SU-DHL-6 (cell line): ENCODE measurements around the gene SESTD1.
A peak's percentile ranks its signal among the peaks of the same experiment; 100 is the strongest.

Experiments used
- H2AFZ ChIP-seq: fragments of 200-600 bp; sonication (generic); 2 replicates; pipeline ENCODE4 v1.6.1; 2014; ENCODE audit warnings: low read depth, mild to moderate bottlenecking, moderate library complexity, mixed read lengths, antibody characterized with exemption, low read length; ENCODE audit not compliant: severe bottlenecking
- H3F3A ChIP-seq: fragments of 200-600 bp; shearing (Covaris generic); 2 replicates; pipeline ENCODE4 v1.6.0; 2016; ENCODE audit warnings: antibody characterized with exemption, mild to moderate bottlenecking; ENCODE audit not compliant: insufficient read depth
- H3K27ac ChIP-seq: fragments of 200-600 bp; sonication (generic); 2 replicates; pipeline ENCODE4 v1.5.1; 2016; ENCODE audit warnings: low read depth, mild to moderate bottlenecking, low read length, moderate library complexity, mixed read lengths
- H3K27me3 ChIP-seq: fragments of 200-600 bp; sonication (generic), shearing (Covaris generic); 2 replicates; pipeline ENCODE4 v1.6.0; 2014; ENCODE audit warnings: mild to moderate bottlenecking, low read length
- H3K36me3 ChIP-seq: fragments of 200-600 bp; sonication (generic); 2 replicates; pipeline ENCODE4 v1.6.1; 2014; ENCODE audit warnings: mild to moderate bottlenecking, low read length, mixed read lengths
- H3K4me2 ChIP-seq: fragments of 300-600, 200-600 bp; shearing (Covaris generic), sonication (generic); 2 replicates; pipeline ENCODE4 v1.6.0; 2014; ENCODE audit warnings: low read length, low read depth, mild to moderate bottlenecking; ENCODE audit not compliant: poor library complexity, severe bottlenecking
- H3K4me3 ChIP-seq: fragments of 200-600 bp; sonication (generic); 2 replicates; pipeline ENCODE4 v1.5.1; 2014; ENCODE audit warnings: antibody characterized with exemption, low read length, mild to moderate bottlenecking, mixed read lengths; ENCODE audit not compliant: insufficient read depth, poor library complexity, severe bottlenecking
- H3K79me2 ChIP-seq: fragments of 200-600 bp; sonication (generic); 2 replicates; pipeline ENCODE4 v1.6.1; 2014; ENCODE audit warnings: mild to moderate bottlenecking, low read length, moderate library complexity; ENCODE audit not compliant: insufficient read depth
- H3K9ac ChIP-seq: fragments of 200-600 bp; sonication (generic); 2 replicates; pipeline ENCODE4 v1.7.0; 2014; ENCODE audit warnings: mild to moderate bottlenecking, low read length
- H3K9me2 ChIP-seq: fragments of 200-600 bp; sonication (generic); replicated peaks from 2 replicates; pipeline ENCODE4 v1.6.1; 2014; ENCODE audit warnings: low read length; ENCODE audit not compliant: insufficient read depth
- H3K9me3 ChIP-seq: fragments of 200-600 bp; sonication (generic); 2 replicates; pipeline ENCODE4 v1.6.1; 2014; ENCODE audit warnings: low read length, mixed read lengths; ENCODE audit not compliant: insufficient read depth
- H4K20me1 ChIP-seq: fragments of 200-600 bp; sonication (generic); 2 replicates; pipeline ENCODE4 v1.6.1; 2014; ENCODE audit warnings: low read depth, mild to moderate bottlenecking, antibody characterized with exemption, low read length, moderate library complexity, mixed read lengths
- EZH2phosphoT487 ChIP-seq: fragments of 200-600 bp; sonication (generic), shearing (Covaris generic); conservative IDR thresholded peaks from 2 replicates; pipeline ENCODE4 v1.6.1; 2018; ENCODE audit warnings: mild to moderate bottlenecking, antibody characterized with exemption, low read length, moderate library complexity, mixed read lengths
- TF ChIP-seq, protein P1 (sequence below): fragments of 200-600 bp; sonication (generic); IDR thresholded peaks from one replicate; pipeline ENCODE4 v1.5.1; 2017; ENCODE audit warnings: antibody characterized with exemption, mild to moderate bottlenecking, low read length, moderate library complexity; ENCODE audit not compliant: insufficient read depth, poor library complexity, severe bottlenecking

The SESTD1 gene

DNA sequence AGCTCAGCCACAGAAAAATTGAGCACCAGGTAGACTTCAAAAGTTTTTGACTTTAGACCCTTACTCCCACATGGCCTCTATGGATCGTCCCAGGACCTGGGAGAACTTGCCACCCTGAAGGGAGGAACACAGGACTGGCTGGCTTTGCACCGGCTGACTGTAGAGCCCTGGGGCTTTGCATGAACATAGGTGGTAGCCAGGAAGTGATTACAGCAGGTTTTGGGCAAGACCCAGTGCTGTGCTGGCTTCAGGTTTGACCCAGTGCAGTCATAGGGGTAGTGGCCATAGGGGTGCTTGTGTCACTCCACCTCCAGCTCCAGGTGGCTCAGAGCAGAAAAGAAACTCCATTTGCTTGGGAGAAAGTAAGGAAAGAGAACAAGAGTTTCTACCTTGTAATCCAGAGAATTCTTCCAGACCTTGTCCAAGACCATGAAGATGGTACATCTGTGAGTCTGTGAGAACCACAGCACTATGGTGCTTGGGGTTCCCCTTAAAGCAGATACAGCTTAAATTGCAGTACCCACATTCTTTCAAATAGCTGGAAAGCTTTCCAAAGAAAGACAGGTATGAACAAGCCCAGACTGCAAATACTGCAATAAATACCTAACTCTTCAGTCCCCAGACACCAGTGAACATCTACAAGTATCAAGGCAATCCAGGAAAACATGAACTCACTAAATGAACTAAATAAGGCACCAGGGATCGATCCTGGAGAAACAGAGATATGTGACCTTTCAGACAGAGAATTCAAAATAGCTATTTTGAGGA lies 13.0 kb upstream of the SESTD1 start:
- no peak overlapping the region for H2AFZ ChIP-seq
- no peak overlapping the region for H3K4me2 ChIP-seq
- H3K79me2 ChIP-seq: no peaks in the 10 kb centered on the region
- TF ChIP-seq EZH2phosphoT487: no peak
- TF ChIP-seq, protein P1, sequence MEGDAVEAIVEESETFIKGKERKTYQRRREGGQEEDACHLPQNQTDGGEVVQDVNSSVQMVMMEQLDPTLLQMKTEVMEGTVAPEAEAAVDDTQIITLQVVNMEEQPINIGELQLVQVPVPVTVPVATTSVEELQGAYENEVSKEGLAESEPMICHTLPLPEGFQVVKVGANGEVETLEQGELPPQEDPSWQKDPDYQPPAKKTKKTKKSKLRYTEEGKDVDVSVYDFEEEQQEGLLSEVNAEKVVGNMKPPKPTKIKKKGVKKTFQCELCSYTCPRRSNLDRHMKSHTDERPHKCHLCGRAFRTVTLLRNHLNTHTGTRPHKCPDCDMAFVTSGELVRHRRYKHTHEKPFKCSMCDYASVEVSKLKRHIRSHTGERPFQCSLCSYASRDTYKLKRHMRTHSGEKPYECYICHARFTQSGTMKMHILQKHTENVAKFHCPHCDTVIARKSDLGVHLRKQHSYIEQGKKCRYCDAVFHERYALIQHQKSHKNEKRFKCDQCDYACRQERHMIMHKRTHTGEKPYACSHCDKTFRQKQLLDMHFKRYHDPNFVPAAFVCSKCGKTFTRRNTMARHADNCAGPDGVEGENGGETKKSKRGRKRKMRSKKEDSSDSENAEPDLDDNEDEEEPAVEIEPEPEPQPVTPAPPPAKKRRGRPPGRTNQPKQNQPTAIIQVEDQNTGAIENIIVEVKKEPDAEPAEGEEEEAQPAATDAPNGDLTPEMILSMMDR: no peak
- H3K4me3 ChIP-seq: no peak overlapping the region
- H3K27me3 ChIP-seq: no peaks in the 10 kb centered on the region
- no peaks in the 10 kb centered on the region for H4K20me1 ChIP-seq
- no peaks in the 10 kb centered on the region for H3K9me2 ChIP-seq
- no peaks in the 10 kb centered on the region for H3K36me3 ChIP-seq
- H3K9ac ChIP-seq: no peak overlapping the region
- H3K27ac ChIP-seq: no peak overlapping the region
- no peaks in the 10 kb centered on the region for H3F3A ChIP-seq
- no peaks in the 10 kb centered on the region for H3K9me3 ChIP-seq

DNA sequence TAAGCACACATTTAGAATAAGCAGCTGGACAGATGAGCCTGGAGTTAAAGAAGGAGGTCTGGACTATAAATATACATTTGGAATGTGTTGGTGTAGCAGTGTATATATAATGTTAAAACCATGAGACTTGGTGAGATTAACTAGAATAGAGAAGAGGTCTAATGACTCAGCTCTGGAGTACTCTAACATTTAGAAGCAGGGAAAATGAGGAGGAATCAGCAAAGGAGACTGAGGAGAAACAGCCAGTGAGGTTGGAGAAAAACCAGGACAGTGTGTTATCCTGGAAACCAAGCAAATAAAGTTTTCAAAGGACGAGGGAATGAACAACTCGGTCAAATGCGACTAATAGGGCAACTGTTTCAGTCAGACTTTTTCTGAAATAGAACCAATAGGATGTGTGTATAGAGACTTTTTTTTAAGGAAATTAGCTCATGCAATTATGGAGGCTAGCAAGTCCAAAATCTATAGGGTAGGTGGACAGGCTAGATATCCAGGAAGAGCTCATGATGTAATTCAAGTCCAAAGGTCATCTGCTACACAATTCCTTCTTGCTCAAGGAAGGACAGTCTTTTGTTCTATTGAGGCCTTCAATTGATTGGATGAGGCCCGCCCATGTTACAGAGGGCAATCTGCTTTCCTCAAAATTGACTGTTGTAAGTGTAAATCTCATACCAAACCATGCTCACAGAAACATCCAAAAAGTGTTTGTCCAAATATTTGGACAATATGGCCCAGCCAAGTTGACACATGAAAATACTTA lies 10.8 kb upstream of the SESTD1 start:
- TF ChIP-seq EZH2phosphoT487: no peak
- TF ChIP-seq, protein P1: no peak
- Histone ChIP-seq H3K27me3 (no peaks in the 10 kb centered on the region), H3K9ac (no peak overlapping the region), H3K9me3 (no peaks in the 10 kb centered on the region), H3K4me2 (no peak overlapping the region), H3F3A (no peaks in the 10 kb centered on the region), H3K36me3 (no peaks in the 10 kb centered on the region), H2AFZ (no peak overlapping the region), H3K4me3 (no peak overlapping the region), H3K27ac (no peak overlapping the region), H4K20me1 (no peaks in the 10 kb centered on the region), H3K79me2 (no peaks in the 10 kb centered on the region), H3K9me2 (no peaks in the 10 kb centered on the region)

DNA sequence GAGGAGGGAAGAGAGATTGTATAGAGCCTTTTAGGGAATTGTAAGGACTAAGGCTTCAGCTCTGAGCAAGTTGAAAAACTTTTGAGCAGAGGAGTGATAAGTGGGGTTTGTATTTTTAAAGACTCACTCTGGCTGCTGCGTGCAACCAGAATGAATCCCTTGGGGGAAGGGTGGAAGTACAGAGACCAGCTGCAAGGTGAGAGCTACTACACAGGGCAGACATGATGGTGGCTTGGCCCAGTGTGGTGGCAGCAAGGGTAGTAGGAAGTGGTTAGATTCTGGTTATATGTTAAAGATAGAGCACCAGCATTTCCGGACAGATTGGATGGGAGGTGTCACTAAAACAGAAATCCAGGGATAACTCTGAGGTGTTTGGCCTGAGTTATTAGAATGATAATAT lies 10.1 kb upstream of the SESTD1 start:
- Histone ChIP-seq H3K9me2 (no peaks in the 10 kb centered on the region), H3K4me3 (no peak overlapping the region), H2AFZ (no peak overlapping the region), H3K4me2 (peak overlapping the region; percentile 12), H4K20me1 (no peaks in the 10 kb centered on the region), H3K79me2 (no peaks in the 10 kb centered on the region), H3K9me3 (no peaks in the 10 kb centered on the region), H3K27ac (no peak overlapping the region), H3K36me3 (no peaks in the 10 kb centered on the region), H3F3A (no peaks in the 10 kb centered on the region), H3K27me3 (no peaks in the 10 kb centered on the region), H3K9ac (no peak overlapping the region)
- TF ChIP-seq, protein P1: no peak
- no peak for TF ChIP-seq EZH2phosphoT487
